GM18511 (cell line): ENCODE results near the gene DCLRE1A.

Experiments
- ATAC-seq: cut with Tn5 transposase; IDR thresholded peaks from one replicate; pipeline ENCODE4 v1.9.1; 2021; ENCODE audit warnings: mild to moderate bottlenecking, moderate library complexity; ENCODE audit not compliant: unreplicated experiment

The DCLRE1A gene

GRCh38 chr10:113791691-113792090 lies 62.2 kb downstream of the DCLRE1A start:
- no peak for ATAC-seq

- ATAC-seq, result peak; percentile 95
These were observed 65.2 kb downstream of the DCLRE1A start for GRCh38 chr10:113788604-113789083.
